H1 (cell line): ENCODE measurements around the gene CAPN15. TPM values are rescaled to one million over a fixed set of nuclear protein-coding genes. Genes with fewer than 3 reads are reported as not detected.

ENCODE experiments used
- CTCF ChIA-PET: fragments of 300-600 bp; sonication (Branson Sonifier 250); formaldehyde crosslinking; loops from one replicate; lab custom pipeline; 2021; ENCODE audit not compliant: partially characterized antibody; lab: Charles Lee
- POLR2A ChIA-PET: fragments of 300-600 bp; sonication (Branson Sonifier 250); formaldehyde crosslinking; loops from one replicate; lab custom pipeline; 2021; ENCODE audit warnings: inconsistent platforms; ENCODE audit not compliant: partially characterized antibody; lab: Charles Lee
- DNase-seq, 2 experiments: peaks; one replicate each; pipeline versions ENCODE4 v3.0.0 to v3.0.0-alpha.2; 2010 to 2022; ENCODE audit warnings: low spot score in 2 of 2, low read depth in 1 of 2, mixed read lengths in 1 of 2
- FAIRE-seq: peaks from 2 replicates; lab custom pipeline; 2011; peaks lifted over from hg19 to GRCh38; lab: Jason Lieb, UNC
- H2AFZ ChIP-seq: 2 replicates; pipeline ENCODE4 v1.8.1; 2012; ENCODE audit warnings: low read length, inconsistent platforms
- H2AK5ac ChIP-seq: 2 replicates; pipeline ENCODE4 v1.6.1; 2013; ENCODE audit warnings: low read depth, low read length
- H2BK120ac ChIP-seq: replicated peaks from 2 replicates; pipeline ENCODE3; 2013; ENCODE audit warnings: low read depth, low read length, inconsistent platforms
- H2BK12ac ChIP-seq: 2 replicates; pipeline ENCODE4 v1.6.1; 2013; ENCODE audit warnings: low read depth, low read length
- H2BK15ac ChIP-seq: 2 replicates; pipeline ENCODE4 v1.6.1; 2013; ENCODE audit warnings: low read length
- H2BK20ac ChIP-seq: 2 replicates; pipeline ENCODE4 v1.6.1; 2013; ENCODE audit warnings: low read length
- H2BK5ac ChIP-seq: 2 replicates; pipeline ENCODE4 v1.6.1; 2013; ENCODE audit warnings: low read depth, low read length
- H3K14ac ChIP-seq: 2 replicates; pipeline ENCODE4 v1.6.1; 2013; ENCODE audit warnings: inconsistent platforms; ENCODE audit not compliant: insufficient read length
- H3K18ac ChIP-seq: 2 replicates; pipeline ENCODE4 v1.6.1; 2013; ENCODE audit warnings: low read length; ENCODE audit errors: extremely low read depth
- H3K23ac ChIP-seq: 2 replicates; pipeline ENCODE4 v1.6.1; 2013; ENCODE audit warnings: inconsistent platforms; ENCODE audit not compliant: insufficient read length
- H3K23me2 ChIP-seq: 2 replicates; pipeline ENCODE4 v1.6.1; 2013; ENCODE audit warnings: low read depth, low read length
- H3K27ac ChIP-seq: 2 replicates; pipeline ENCODE4 v1.6.1; 2011; ENCODE audit warnings: low read depth, low read length, inconsistent platforms
- H3K27me3 ChIP-seq, 4 experiments: replicated peaks in 1 of 4; 1 replicate in 1 of 4; 2 replicates in 3 of 4; pipeline versions ENCODE4 v1.6.1 to v1.8.1; 2011 to 2013; ENCODE audit warnings: low read length in 3 of 4, mild to moderate bottlenecking in 3 of 4, inconsistent platforms in 2 of 4, mixed read lengths in 2 of 4, moderate library complexity in 1 of 4; ENCODE audit not compliant: control insufficient read depth in 3 of 4, insufficient read depth in 3 of 4; ENCODE audit errors: extremely low read depth in 1 of 4
- H3K36me3 ChIP-seq, 4 experiments: 2 replicates each; pipeline versions ENCODE4 v1.6.1 to v1.8.1; 2011 to 2013; ENCODE audit warnings: mild to moderate bottlenecking in 4 of 4, low read length in 3 of 4, moderate library complexity in 2 of 4, control low read depth in 1 of 4, inconsistent platforms in 1 of 4; ENCODE audit not compliant: insufficient read depth in 4 of 4, control insufficient read depth in 2 of 4
- H3K4ac ChIP-seq: replicated peaks from 2 replicates; pipeline ENCODE3; 2013; ENCODE audit warnings: low read length, low read depth, mixed read lengths, inconsistent platforms; ENCODE audit not compliant: insufficient read length
- H3K4me1 ChIP-seq, 4 experiments: replicated peaks in 1 of 4; 1 replicate in 1 of 4; 2 replicates in 3 of 4; pipeline versions ENCODE4 v1.6.1 to v1.8.1; 2011 to 2013; ENCODE audit warnings: low read length in 3 of 4, inconsistent platforms in 2 of 4, mixed read lengths in 1 of 4; ENCODE audit not compliant: insufficient read depth in 4 of 4, control insufficient read depth in 3 of 4
- H3K4me2 ChIP-seq, 2 experiments: 2 replicates each; pipeline versions ENCODE4 v1.6.1 to v1.8.1; 2011 to 2013; ENCODE audit warnings: low read depth in 2 of 2, low read length in 2 of 2, control low read depth in 1 of 2, inconsistent platforms in 1 of 2, mild to moderate bottlenecking in 1 of 2; ENCODE audit not compliant: insufficient read depth in 1 of 2
- H3K4me3 ChIP-seq, 4 experiments: fragments of 200-600, 300-600 bp in 1 of 4; sonication (generic), shearing (Covaris generic), sonication (Bioruptor Twin) in 1 of 4; 2 replicates each; pipeline versions ENCODE4 v1.5.1 to v1.8.1; 2011 to 2016; ENCODE audit warnings: low read length in 4 of 4, low read depth in 3 of 4, control low read depth in 2 of 4, inconsistent platforms in 2 of 4, mild to moderate bottlenecking in 2 of 4, mixed read lengths in 1 of 4, moderate library complexity in 1 of 4; ENCODE audit not compliant: insufficient read depth in 2 of 4; ENCODE audit errors: extremely low read depth in 1 of 4
- H3K56ac ChIP-seq: replicated peaks from 2 replicates; pipeline ENCODE3; 2013; ENCODE audit warnings: low read depth, mild to moderate bottlenecking, mixed read lengths, low read length, inconsistent platforms; ENCODE audit not compliant: insufficient read length
- H3K79me1 ChIP-seq: 2 replicates; pipeline ENCODE4 v1.6.1; 2013; ENCODE audit warnings: low read depth, low read length, control low read depth
- H3K79me2 ChIP-seq, 2 experiments: 2 replicates each; pipeline versions ENCODE4 v1.6.1 to v1.8.1; 2012 to 2013; ENCODE audit warnings: low read length in 2 of 2, mild to moderate bottlenecking in 2 of 2, inconsistent platforms in 1 of 2; ENCODE audit not compliant: insufficient read depth in 2 of 2, control insufficient read depth in 1 of 2
- H3K9ac ChIP-seq, 4 experiments: replicated peaks in 1 of 4; 1 replicate in 1 of 4; 2 replicates in 3 of 4; pipeline versions ENCODE4 v1.6.1 to v1.8.1; 2011 to 2013; ENCODE audit warnings: low read depth in 3 of 4, low read length in 3 of 4, control low read depth in 2 of 4, mild to moderate bottlenecking in 2 of 4, moderate library complexity in 2 of 4, inconsistent platforms in 1 of 4; ENCODE audit errors: extremely low read depth in 1 of 4
- H3K9me3 ChIP-seq, 2 experiments: 2 replicates each; pipeline versions ENCODE4 v1.6.1 to v1.8.1; 2012 to 2013; ENCODE audit warnings: mild to moderate bottlenecking in 2 of 2, moderate library complexity in 2 of 2, control low read depth in 1 of 2, inconsistent platforms in 1 of 2, low read depth in 1 of 2, low read length in 1 of 2, mixed read lengths in 1 of 2; ENCODE audit not compliant: insufficient read depth in 2 of 2
- H4K20me1 ChIP-seq, 2 experiments: replicated peaks in 1 of 2; 2 replicates each; pipeline versions ENCODE3 to v1.8.1; 2011 to 2013; ENCODE audit warnings: inconsistent platforms in 2 of 2, low read length in 2 of 2, mild to moderate bottlenecking in 1 of 2; ENCODE audit not compliant: insufficient read depth in 2 of 2, control insufficient read depth in 1 of 2
- H4K5ac ChIP-seq: 2 replicates; pipeline ENCODE4 v1.6.1; 2013; ENCODE audit warnings: low read length, low read depth, mixed read lengths, inconsistent platforms; ENCODE audit not compliant: insufficient read length
- H4K8ac ChIP-seq: 2 replicates; pipeline ENCODE4 v1.8.0; 2013; ENCODE audit warnings: mild to moderate bottlenecking, moderate library complexity, low read length, inconsistent platforms; ENCODE audit not compliant: insufficient read depth; ENCODE audit errors: extremely low read depth
- H4K91ac ChIP-seq: replicated peaks from 2 replicates; pipeline ENCODE3; 2013; ENCODE audit warnings: low read length, mixed read lengths, inconsistent platforms; ENCODE audit not compliant: insufficient read length
- CHD2 ChIP-seq: IDR thresholded peaks from 2 replicates; pipeline ENCODE4 v1.6.1; 2012; ENCODE audit warnings: low read length, improper control_type of control experiment
- EP300 ChIP-seq, 2 experiments: IDR thresholded peaks; 1 replicate in 1 of 2; 2 replicates in 1 of 2; pipeline ENCODE4 v1.6.1; 2011 to 2012; ENCODE audit warnings: low read depth in 2 of 2, low read length in 2 of 2, mild to moderate bottlenecking in 2 of 2, borderline replicate concordance in 1 of 2, inconsistent platforms in 1 of 2, moderate library complexity in 1 of 2
- EZH2 ChIP-seq: fragments of 200-600 bp; sonication (generic); IDR thresholded peaks from 2 replicates; pipeline ENCODE4 v1.7.1; 2012; ENCODE audit warnings: low read depth, mild to moderate bottlenecking, moderate library complexity, low read length, inconsistent platforms; ENCODE audit not compliant: severe bottlenecking
- GABPA ChIP-seq: IDR thresholded peaks from 2 replicates; pipeline ENCODE4 v1.6.1; 2011; ENCODE audit warnings: mild to moderate bottlenecking, low read length, moderate library complexity, borderline replicate concordance; ENCODE audit not compliant: insufficient read depth
- KDM1A ChIP-seq: fragments of 200-600, 300-600 bp; sonication (generic); IDR thresholded peaks from 2 replicates; pipeline ENCODE4 v1.7.1; 2016; ENCODE audit warnings: mild to moderate bottlenecking, low read length, borderline replicate concordance
- POLR2A ChIP-seq, 2 experiments: IDR thresholded peaks; 1 replicate in 1 of 2; 2 replicates in 1 of 2; pipeline ENCODE4 v1.6.1; 2011; ENCODE audit warnings: low read depth in 2 of 2, low read length in 2 of 2, mild to moderate bottlenecking in 2 of 2; ENCODE audit errors: control extremely low read depth in 1 of 2
- RAD21 ChIP-seq, 2 experiments: IDR thresholded peaks in 1 of 2; conservative IDR thresholded peaks in 1 of 2; 2 replicates each; pipeline ENCODE4 v1.6.1; 2011; ENCODE audit warnings: low read depth in 2 of 2, low read length in 2 of 2, improper control_type of control experiment in 1 of 2, inconsistent platforms in 1 of 2, mild to moderate bottlenecking in 1 of 2, moderate library complexity in 1 of 2
- SP1 ChIP-seq: IDR thresholded peaks from 2 replicates; pipeline ENCODE4 v1.6.1; 2011; ENCODE audit warnings: low read depth, low read length
- SRF ChIP-seq: IDR thresholded peaks from 2 replicates; pipeline ENCODE4 v1.6.1; 2011; ENCODE audit warnings: mild to moderate bottlenecking, low read depth, low read length, moderate library complexity
- TBP ChIP-seq: IDR thresholded peaks from 2 replicates; pipeline ENCODE4 v1.6.1; 2011; ENCODE audit warnings: low read depth, low read length, improper control_type of control experiment
- TEAD4 ChIP-seq: IDR thresholded peaks from 2 replicates; pipeline ENCODE4 v1.6.1; 2012; ENCODE audit warnings: low read depth, low read length, inconsistent platforms, mixed read lengths
- ZNF274 ChIP-seq: IDR thresholded peaks from 2 replicates; pipeline ENCODE4 v1.7.0; 2012; ENCODE audit warnings: low read length, borderline replicate concordance; ENCODE audit errors: extremely low read depth
- WGBS, 2 experiments: shearing (Covaris generic) in 1 of 2; methylation state at CpG; one replicate each; pipeline versions ENCODE4 v1.1.6 to v1.1.7; 2013 to 2015; ENCODE audit warnings: low lambda C conversion rate in 2 of 2, mixed read lengths in 2 of 2, inconsistent platforms in 1 of 2, low coverage in 1 of 2, missing lambda C conversion rate in 1 of 2; ENCODE audit not compliant: insufficient replicate concordance in 2 of 2, insufficient coverage in 1 of 2, insufficient read length in 1 of 2; ENCODE audit errors: extremely low coverage in 1 of 2, missing lambda C conversion rate in 1 of 2; 5-methylcytosine and 5-hydroxymethylcytosine counted together
- polyA plus RNA-seq, 7 experiments: library from polyadenylated mRNA; depleted of rRNA in 3 of 7; stranded (reverse) in 5 of 7; unstranded in 2 of 7; fragments of >200 nt in 5 of 7; fragments of 200-250 nt in 2 of 7; gene quantifications; 1 replicate in 5 of 7; 2 replicates in 1 of 7; 4 replicates in 1 of 7; pipeline versions ENCODE4 v1.2.1 to v1.2.3, GENCODE V29; 2011 to 2013; ENCODE audit warnings: missing spikeins in 2 of 7, mixed read lengths in 2 of 7
- total RNA-seq: library from RNA; stranded (reverse); fragmentation: NEBNext Ultra II Directional; extraction: Animal tissue kit (Norgen Biotek cat#: 25700); gene quantifications from 2 replicates; pipeline ENCODE4 v1.2.1, GENCODE V29; 2021

Gene CAPN15
- total and polyA plus RNA-seq, 2 of the 8 experiments (the other 6 are each of a cell fraction or from before 2014, with no cell fraction given) = 38.9 to 76.9 TPM

DNA sequence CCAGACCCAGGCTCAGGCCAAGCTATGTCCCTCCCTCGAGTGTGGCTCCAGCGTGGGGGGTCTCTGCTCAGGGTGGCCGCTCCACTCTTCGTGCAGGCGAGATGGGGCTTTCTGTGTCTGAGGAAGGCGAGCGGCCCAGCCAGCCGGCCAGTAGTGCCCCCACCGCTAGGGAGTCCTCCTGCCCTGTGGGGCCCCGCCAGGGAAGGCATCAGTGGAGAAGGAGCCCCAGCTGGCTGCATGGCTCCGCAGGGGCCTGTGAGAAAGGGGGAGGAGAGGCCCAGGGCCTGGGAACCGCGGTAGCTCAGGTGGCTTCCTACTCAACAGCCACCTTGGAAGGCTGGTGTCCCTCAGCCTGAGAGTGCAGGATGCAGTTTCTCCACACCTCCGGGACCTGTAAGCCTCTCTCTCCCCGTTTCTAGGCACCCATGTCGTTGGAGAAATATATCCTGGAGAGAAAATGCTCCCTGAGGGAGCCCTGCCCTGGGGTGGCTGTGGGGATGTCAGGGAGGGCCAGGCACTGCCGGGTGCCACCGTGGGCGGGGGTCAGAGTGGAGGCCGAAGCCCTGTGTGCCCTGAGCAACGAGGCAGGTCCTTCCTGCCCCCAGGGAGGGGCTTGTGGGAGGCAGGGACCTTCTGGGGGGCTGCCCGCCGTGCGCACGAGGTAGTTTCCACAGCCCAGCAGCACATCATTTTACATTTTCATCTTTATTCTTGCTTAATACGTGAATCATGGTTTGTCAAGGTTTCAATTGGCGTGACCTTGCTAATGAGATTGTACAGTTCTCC is 45.5 kb downstream of the CAPN15 start:
- FAIRE-seq = no peak
- peaks cover 0 to 15% of the 10 kb centered on the region in 2 experiments for H4K20me1 ChIP-seq
- no peak overlapping the region for H4K91ac ChIP-seq
- H3K27ac ChIP-seq = no peak overlapping the region
- no peak overlapping the region for H3K9ac ChIP-seq
- H3K79me1 ChIP-seq = no peaks in the 10 kb centered on the region; the same call in none of the 2 replicates
- H3K23ac ChIP-seq = no peak overlapping the region
- no peaks in the 10 kb centered on the region for H3K27me3 ChIP-seq
- H3K14ac ChIP-seq = no peak overlapping the region
- no peak overlapping the region for H2AK5ac ChIP-seq
- H2BK15ac ChIP-seq = no peak overlapping the region
- peaks cover 0 to 8% (median 0%) of the 10 kb centered on the region in 4 experiments; a peak in 5 of 7 replicates for H3K4me1 ChIP-seq
- no peak overlapping the region for H3K56ac ChIP-seq
- H3K9me3 ChIP-seq = no peaks in the 10 kb centered on the region
- H3K79me2 ChIP-seq = peaks cover 0 to 9% of the 10 kb centered on the region in 2 experiments; a peak in 1 of 4 replicates
- H2BK12ac ChIP-seq = no peak overlapping the region
- H2BK5ac ChIP-seq = no peak overlapping the region
- H3K23me2 ChIP-seq = peaks cover 9% of the 10 kb centered on the region; the same call in 1 of the 2 replicates
- H4K5ac ChIP-seq = no peak overlapping the region
- no peak for DNase-seq
- no peak overlapping the region for H3K4ac ChIP-seq
- peaks cover 0 to 14% (median 0%) of the 10 kb centered on the region in 4 experiments; a peak in 3 of 8 replicates for H3K36me3 ChIP-seq
- POLR2A ChIA-PET = interaction anchor here (1.4 to 3.0 kb wide), 3 partner anchors 15 to 50 kb away, joined by 3 to 9 read pairs (median 3); no protein-coding TSS in a partner anchor
- no peak overlapping the region; the same call in 1 of the 2 replicates for H4K8ac ChIP-seq
- H3K4me3 ChIP-seq = no peak overlapping the region
- no peak overlapping the region for H2BK120ac ChIP-seq
- CTCF ChIA-PET = interaction anchor here (0.9 to 2.7 kb wide), 4 partner anchors 9 to 53 kb away, joined by 3 to 13 read pairs (median 4); no protein-coding TSS in a partner anchor
- no peak overlapping the region for H2BK20ac ChIP-seq
- H2AFZ ChIP-seq = no peak overlapping the region
- H3K18ac ChIP-seq = no peak overlapping the region
- WGBS, 2 experiments = 90% methylated on average over 19 of the region's 27 CpGs; no CpG with 5 or more reads in 1 of the 2 experiments
- H3K4me2 ChIP-seq = no peak overlapping the region
- no peak for TF ChIP-seq KDM1A
- no peak for TF ChIP-seq ZNF274
- TF ChIP-seq TEAD4 = no peak
- no peak for TF ChIP-seq POLR2A (IDR thresholded peaks at IDR 0.05; ENCODE audit: control extremely low read depth in 1 of 2, low read depth in 2 of 2, low read length in 2 of 2)
- no peak for TF ChIP-seq RAD21 (IDR thresholded peaks at IDR 0.05 in 1 of 2, conservative IDR thresholded peaks at IDR 0.05 in 1 of 2; ENCODE audit: low read depth in 2 of 2, low read length in 2 of 2)
- no peak for TF ChIP-seq SRF
- no peak for TF ChIP-seq TBP
- no peak for TF ChIP-seq EZH2
- no peak for TF ChIP-seq GABPA
- no peak for TF ChIP-seq SP1
- TF ChIP-seq EP300 (IDR thresholded peaks at IDR 0.05; ENCODE audit: borderline replicate concordance in 1 of 2, low read depth in 2 of 2, low read length in 2 of 2) = no peak
- TF ChIP-seq CHD2 = no peak
